Measurements from ENCODE around the gene UBE2J2. TPM values are rescaled to one million over a fixed set of nuclear protein-coding genes. Genes with fewer than 3 reads are reported as not detected.

The UBE2J2 gene
- total and polyA plus RNA-seq, 2 of the 13 experiments (the other 11 are each of a cell fraction or from before 2014, with no cell fraction given) = 25.4 to 29.4 TPM

- TF ChIP-seq THRA (CRISPR knock-in tag; IDR thresholded peaks at IDR 0.05; ENCODE audit: borderline replicate concordance) (no peak), ZNF652 (CRISPR knock-in tag; IDR thresholded peaks at IDR 0.05; ENCODE audit: borderline replicate concordance, low read depth) (no peak), KDM4B (CRISPR knock-in tag; IDR thresholded peaks at IDR 0.05) (no peak), STAG1 (CRISPR knock-in tag; IDR thresholded peaks at IDR 0.05) (no peak; the same call in 1 of the 2 replicates), TEAD2 (CRISPR knock-in tag; IDR thresholded peaks at IDR 0.05) (no peak), ZNF556 (CRISPR knock-in tag; IDR thresholded peaks at IDR 0.05; ENCODE audit: borderline replicate concordance) (no peak; the same call in 1 of the 2 replicates), ZNF782 (CRISPR knock-in tag; IDR thresholded peaks at IDR 0.05; ENCODE audit: borderline replicate concordance) (0 out of 2 replicates have a peak, but pooled peaks have one; percentile 61), MIER2 (CRISPR knock-in tag; IDR thresholded peaks at IDR 0.05) (no peak), ZSCAN12 (CRISPR knock-in tag; IDR thresholded peaks at IDR 0.05) (no peak), ZNF10 (CRISPR knock-in tag; IDR thresholded peaks at IDR 0.05; ENCODE audit: borderline replicate concordance, low read depth) (no peak), DNMT3B (CRISPR knock-in tag; conservative IDR thresholded peaks at IDR 0.05) (no peak), KLF12 (CRISPR knock-in tag; IDR thresholded peaks at IDR 0.05; ENCODE audit: borderline replicate concordance) (peak; percentile 34; the same call in 1 of the 2 replicates), HNRNPL (IDR thresholded peaks at IDR 0.05; ENCODE audit: low read depth, low read length) (no peak), HNRNPUL1 (IDR thresholded peaks at IDR 0.05; ENCODE audit: low read depth, low read length) (no peak), ZNF292 (CRISPR knock-in tag; IDR thresholded peaks at IDR 0.05; ENCODE audit: borderline replicate concordance, low read depth) (no peak), ZBTB39 (CRISPR knock-in tag; IDR thresholded peaks at IDR 0.05) (no peak), MXI1 (IDR thresholded peaks at IDR 0.05; ENCODE audit: borderline replicate concordance, low read depth, low read length) (peak; percentile 90; the same call in 2 of the 3 replicates), THAP8 (CRISPR knock-in tag; IDR thresholded peaks at IDR 0.05; ENCODE audit: borderline replicate concordance) (no peak)
- TF ChIP-seq, protein P1, sequence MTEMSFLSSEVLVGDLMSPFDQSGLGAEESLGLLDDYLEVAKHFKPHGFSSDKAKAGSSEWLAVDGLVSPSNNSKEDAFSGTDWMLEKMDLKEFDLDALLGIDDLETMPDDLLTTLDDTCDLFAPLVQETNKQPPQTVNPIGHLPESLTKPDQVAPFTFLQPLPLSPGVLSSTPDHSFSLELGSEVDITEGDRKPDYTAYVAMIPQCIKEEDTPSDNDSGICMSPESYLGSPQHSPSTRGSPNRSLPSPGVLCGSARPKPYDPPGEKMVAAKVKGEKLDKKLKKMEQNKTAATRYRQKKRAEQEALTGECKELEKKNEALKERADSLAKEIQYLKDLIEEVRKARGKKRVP (CRISPR knock-in tag; IDR thresholded peaks at IDR 0.05) = peak in 1 of 2 experiments; percentile 60; a peak in 1 of 4 replicates
- TF ChIP-seq, protein P2, sequence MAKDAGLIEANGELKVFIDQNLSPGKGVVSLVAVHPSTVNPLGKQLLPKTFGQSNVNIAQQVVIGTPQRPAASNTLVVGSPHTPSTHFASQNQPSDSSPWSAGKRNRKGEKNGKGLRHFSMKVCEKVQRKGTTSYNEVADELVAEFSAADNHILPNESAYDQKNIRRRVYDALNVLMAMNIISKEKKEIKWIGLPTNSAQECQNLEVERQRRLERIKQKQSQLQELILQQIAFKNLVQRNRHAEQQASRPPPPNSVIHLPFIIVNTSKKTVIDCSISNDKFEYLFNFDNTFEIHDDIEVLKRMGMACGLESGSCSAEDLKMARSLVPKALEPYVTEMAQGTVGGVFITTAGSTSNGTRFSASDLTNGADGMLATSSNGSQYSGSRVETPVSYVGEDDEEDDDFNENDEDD (CRISPR knock-in tag; IDR thresholded peaks at IDR 0.05; ENCODE audit: borderline replicate concordance) = peak; percentile 62; the same call in 1 of the 2 replicates
These were observed 34.5 kb upstream of the UBE2J2 start, which contains the start of the genes ACAP3 and PUSL1 (continued) for GRCh38 chr1:1307923-1308755.

Measured in HepG2 (cell line).